PC-3 (cell line): ENCODE measurements around the gene MYO10. TPM values are rescaled to one million over a fixed set of nuclear protein-coding genes. Genes with fewer than 3 reads are reported as not detected.
"Not testable (repeated sequence)": the region's sequence is repeated elsewhere in the genome, so short reads cannot be mapped to it uniquely, and the experiment has no call there.

Experiments used
- ATAC-seq: fragments of 200-7000 bp; cut with Tn5 transposase; 2 replicates; pipeline ENCODE4 v1.9.1; 2020; ENCODE audit warnings: mild to moderate bottlenecking, moderate library complexity
- BruUV-seq: library from RNA; stranded (reverse); fragments of 400-500 nt; replicated peaks from 2 replicates; lab custom pipeline; 2021; lab: Mats Ljungman, UMichigan
- CTCF ChIA-PET: fragments of 300-600 bp; sonication (Branson Sonifier 250); formaldehyde crosslinking; loops from one replicate; lab custom pipeline; 2022; ENCODE audit warnings: antibody characterized with exemption; lab: Charles Lee
- POLR2A ChIA-PET: fragments of 300-600 bp; sonication (Branson Sonifier 250); formaldehyde crosslinking; loops from one replicate; lab custom pipeline; 2022; ENCODE audit warnings: antibody characterized with exemption; ENCODE audit not compliant: unreplicated experiment; lab: Charles Lee
- DNase-seq: peaks from one replicate; pipeline ENCODE4 v3.0.0-alpha.2; 2015
- H2AFZ ChIP-seq: fragments of 300-600 bp; sonication (generic); 2 replicates; pipeline ENCODE4 v1.6.0; 2016; ENCODE audit warnings: antibody characterized with exemption, low read length
- H3F3A ChIP-seq: fragments of 300-600 bp; sonication (generic); one replicate; pipeline ENCODE4 v1.6.0; 2017; ENCODE audit warnings: antibody characterized with exemption, low read length, control low read depth, mild to moderate bottlenecking; ENCODE audit not compliant: unreplicated experiment
- H3K27ac ChIP-seq: fragments of 300-600 bp; sonication (generic); 2 replicates; pipeline ENCODE4 v1.5.1; 2016; ENCODE audit warnings: mild to moderate bottlenecking, low read length
- H3K27me3 ChIP-seq: fragments of 300-600 bp; sonication (generic); 2 replicates; pipeline ENCODE4 v1.6.1; 2016; ENCODE audit warnings: low read length, mixed read lengths
- H3K36me3 ChIP-seq: fragments of 300-600 bp; sonication (generic); 2 replicates; pipeline ENCODE4 v1.6.1; 2016; ENCODE audit warnings: low read depth, mixed run types, low read length, mixed read lengths
- H3K4me1 ChIP-seq: fragments of 300-600 bp; sonication (generic); 2 replicates; pipeline ENCODE4 v1.5.1; 2016; ENCODE audit warnings: low read length; ENCODE audit not compliant: insufficient read depth
- H3K4me2 ChIP-seq: fragments of 300-600 bp; sonication (generic); 2 replicates; pipeline ENCODE4 v1.6.0; 2016; ENCODE audit warnings: low read length
- H3K4me3 ChIP-seq: fragments of 300-600 bp; sonication (generic); 2 replicates; pipeline ENCODE4 v1.5.1; 2016; ENCODE audit warnings: mild to moderate bottlenecking, low read length, mixed read lengths
- H3K79me2 ChIP-seq: fragments of 300-600 bp; sonication (generic); 2 replicates; pipeline ENCODE4 v1.6.1; 2017; ENCODE audit warnings: low read length, mixed read lengths
- H3K9ac ChIP-seq: fragments of 300-600 bp; sonication (generic); 2 replicates; pipeline ENCODE4 v1.6.0; 2016; ENCODE audit warnings: mild to moderate bottlenecking, low read length
- H3K9me2 ChIP-seq: fragments of 300-600 bp; sonication (generic); replicated peaks from 2 replicates; pipeline ENCODE4 v1.6.1; 2016; ENCODE audit warnings: mixed run types, low read length, mixed read lengths
- H3K9me3 ChIP-seq: fragments of 300-600 bp; sonication (generic); 2 replicates; pipeline ENCODE4 v1.6.1; 2016; ENCODE audit warnings: low read length, mixed read lengths
- H4K20me1 ChIP-seq: fragments of 300-600 bp; sonication (generic); 2 replicates; pipeline ENCODE4 v1.6.1; 2016; ENCODE audit warnings: low read length, mixed read lengths
- CTCF ChIP-seq: fragments of 300-600 bp; sonication (generic); conservative IDR thresholded peaks from 2 replicates; pipeline ENCODE4 v1.5.1; 2017; ENCODE audit warnings: antibody characterized with exemption, low read depth, mild to moderate bottlenecking, low read length
- EZH2 ChIP-seq: fragments of 300-600 bp; sonication (generic); IDR thresholded peaks from one replicate; pipeline ENCODE4 v1.6.1; 2017; ENCODE audit warnings: antibody characterized with exemption, mild to moderate bottlenecking, low read length; ENCODE audit not compliant: unreplicated experiment
- EZH2phosphoT487 ChIP-seq: fragments of 300-600 bp; sonication (generic); IDR thresholded peaks from 2 replicates; pipeline ENCODE4 v1.6.1; 2018; ENCODE audit warnings: mild to moderate bottlenecking, antibody characterized with exemption, low read length, borderline replicate concordance
- intact Hi-C: fragments of 100-400 bp; cut with micrococcal nuclease; formaldehyde crosslinking; loops from 2 replicates; pipeline ENCODE4 v1.9.0; 2023
- total RNA-seq: library from RNA; depleted of rRNA; stranded (reverse); fragments of >200 nt; gene quantifications from 2 replicates; pipeline ENCODE4 v1.2.3, GENCODE V29; 2014

MYO10 gene
- total RNA-seq, 1 experiment from 2014 or later = 52.3 TPM

- no peak overlapping the region for H3K9ac ChIP-seq
- no peak overlapping the region for H2AFZ ChIP-seq
- no peak overlapping the region for H3K27ac ChIP-seq
- no peaks in the 10 kb centered on the region for H3K79me2 ChIP-seq
- H4K20me1 ChIP-seq = no peaks in the 10 kb centered on the region
- POLR2A ChIA-PET = no interaction called here
- H3K36me3 ChIP-seq = no peaks in the 10 kb centered on the region
- ATAC-seq (no peak), DNase-seq (no peak)
- no peaks in the 10 kb centered on the region for H3K9me3 ChIP-seq
- H3F3A ChIP-seq = no peaks in the 10 kb centered on the region
- intact Hi-C loops = no loop called here
- no peak overlapping the region for H3K4me3 ChIP-seq
- H3K9me2 ChIP-seq = no peaks in the 10 kb centered on the region
- CTCF ChIA-PET = no interaction called here
- BruUV-seq = no TSS peak
- no peaks in the 10 kb centered on the region for H3K27me3 ChIP-seq
- H3K4me1 ChIP-seq = peaks cover 8% of the 10 kb centered on the region; the same call in 1 of the 2 replicates
- no peak overlapping the region for H3K4me2 ChIP-seq
- TF ChIP-seq EZH2 = no peak
- TF ChIP-seq CTCF = no peak
- no peak for TF ChIP-seq EZH2phosphoT487
Measured at GRCh38 chr5:16722097-16722495, 214.0 kb downstream of the MYO10 start.

- no peak overlapping the region for H3K4me3 ChIP-seq
- DNase-seq = no peak
- H3K36me3 ChIP-seq = no peaks in the 10 kb centered on the region
- no peak overlapping the region for H3K4me2 ChIP-seq
- H3K9me2 ChIP-seq = no peaks in the 10 kb centered on the region
- H4K20me1 ChIP-seq = no peaks in the 10 kb centered on the region
- no peak overlapping the region for H3K9ac ChIP-seq
- BruUV-seq = no TSS peak
- peaks cover 2% of the 10 kb centered on the region; the same call in 1 of the 2 replicates for H3K4me1 ChIP-seq
- no peak overlapping the region for H2AFZ ChIP-seq
- ATAC-seq = no peak
- H3K79me2 ChIP-seq = no peaks in the 10 kb centered on the region
- TF ChIP-seq EZH2phosphoT487 (no peak), EZH2 (no peak), CTCF (no peak)
- ChIA-PET POLR2A (no interaction called here), CTCF (no interaction called here)
- intact Hi-C loops = no loop called here
- no peaks in the 10 kb centered on the region for H3F3A ChIP-seq
- no peaks in the 10 kb centered on the region for H3K27me3 ChIP-seq
- H3K9me3 ChIP-seq = no peaks in the 10 kb centered on the region
- H3K27ac ChIP-seq = no peak overlapping the region
Measured at GRCh38 chr5:16721151-16722096, 214.7 kb downstream of the MYO10 start.

- H3K79me2 ChIP-seq, BruUV-seq, H3K9me2 ChIP-seq, ATAC-seq, H3F3A ChIP-seq, CTCF ChIA-PET, intact Hi-C loops, H3K4me1 ChIP-seq, H3K36me3 ChIP-seq, H3K4me3 ChIP-seq, H3K27me3 ChIP-seq, DNase-seq, H3K9ac ChIP-seq, H3K9me3 ChIP-seq, H3K27ac ChIP-seq, H4K20me1 ChIP-seq, POLR2A ChIA-PET, H2AFZ ChIP-seq, H3K4me2 ChIP-seq: not testable (repeated sequence)
Measured at GRCh38 chr5:16718036-16718435, 218.1 kb downstream of the MYO10 start.
